Measurements from ENCODE around the gene DSCAML1.

Gene DSCAML1

DNA sequence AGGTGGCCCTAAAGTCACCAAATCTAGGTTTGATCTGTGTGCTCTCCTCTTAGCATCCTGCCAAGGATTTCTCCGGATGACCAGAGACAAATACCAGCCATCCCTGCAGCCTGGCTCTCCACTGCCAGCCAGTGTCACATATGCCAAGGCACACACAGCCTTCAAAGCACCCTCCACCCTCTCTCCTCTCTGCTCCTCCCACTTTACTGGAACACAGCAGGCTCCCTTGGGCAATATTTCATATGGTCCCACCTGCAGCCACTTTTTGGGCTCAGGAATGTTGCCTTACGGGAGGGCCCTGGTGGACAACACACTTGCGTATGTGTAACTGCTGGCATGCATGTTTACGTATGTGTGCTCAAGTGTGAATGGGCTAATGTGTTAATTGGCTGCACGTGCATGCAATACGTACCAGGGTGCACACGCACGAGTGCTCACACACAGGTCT lies 285.5 kb downstream of the DSCAML1 start:
- DNase-seq = no peak

DNA sequence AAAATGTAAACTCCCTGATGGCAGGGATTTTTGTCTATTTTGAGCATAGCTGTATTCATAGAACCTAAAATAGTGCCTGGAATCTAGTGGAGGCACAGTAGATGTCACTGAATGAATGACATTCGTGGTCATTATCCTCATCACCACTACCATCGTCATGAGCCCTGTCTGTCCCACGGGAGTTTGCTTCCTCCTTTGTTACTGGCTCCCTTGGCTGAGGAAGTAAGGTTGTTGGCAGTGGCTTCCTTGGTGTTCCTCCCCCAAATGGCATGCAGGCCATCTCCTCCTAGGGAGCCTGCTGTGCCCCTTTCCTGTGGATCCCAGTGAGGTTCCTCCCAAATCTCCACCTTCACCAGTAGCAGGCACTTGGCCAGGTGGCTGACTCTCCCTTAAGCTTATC lies 286.4 kb downstream of the DSCAML1 start:
- DNase-seq = no peak

DNA sequence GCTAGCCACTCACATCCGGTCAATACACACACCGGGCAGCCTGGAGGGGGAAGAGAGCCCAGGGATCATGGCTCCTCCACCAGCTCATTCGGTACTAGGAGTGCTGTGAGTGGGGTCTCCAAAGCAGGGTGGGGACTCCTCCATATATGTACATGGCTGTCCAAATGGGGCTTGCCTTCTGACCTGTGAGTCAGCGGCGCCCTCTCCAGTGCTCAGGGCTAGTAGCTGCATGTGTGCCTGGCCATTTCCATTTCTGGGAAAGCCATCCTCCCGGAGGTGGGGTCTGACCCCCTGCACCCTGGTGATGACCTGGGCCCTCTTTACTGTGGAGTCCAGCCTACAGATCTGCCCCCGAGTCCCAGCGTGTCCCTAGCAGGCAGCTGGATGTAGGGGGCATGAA lies 287.5 kb downstream of the DSCAML1 start:
- DNase-seq = no peak

DNA sequence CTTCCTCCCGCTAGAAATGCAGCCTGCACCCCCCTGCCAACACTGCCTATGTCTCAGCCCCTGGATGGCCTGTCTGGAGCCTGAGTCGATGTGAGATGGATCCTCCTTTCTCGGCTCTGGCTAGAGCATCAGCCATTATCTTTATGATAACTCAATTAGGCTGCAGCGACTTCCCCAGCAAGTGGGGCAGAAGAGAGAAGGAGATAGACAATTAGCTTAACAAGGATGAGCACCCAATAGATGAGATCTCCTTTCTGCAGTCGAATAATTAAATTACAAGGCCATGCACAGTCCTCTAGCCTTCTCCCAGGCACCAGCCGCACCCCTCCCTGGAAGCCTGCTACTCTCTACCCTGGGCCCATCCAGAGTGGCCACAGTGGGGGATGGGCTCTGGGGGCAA lies 290.0 kb downstream of the DSCAML1 start:
- DNase-seq = no peak

DNA sequence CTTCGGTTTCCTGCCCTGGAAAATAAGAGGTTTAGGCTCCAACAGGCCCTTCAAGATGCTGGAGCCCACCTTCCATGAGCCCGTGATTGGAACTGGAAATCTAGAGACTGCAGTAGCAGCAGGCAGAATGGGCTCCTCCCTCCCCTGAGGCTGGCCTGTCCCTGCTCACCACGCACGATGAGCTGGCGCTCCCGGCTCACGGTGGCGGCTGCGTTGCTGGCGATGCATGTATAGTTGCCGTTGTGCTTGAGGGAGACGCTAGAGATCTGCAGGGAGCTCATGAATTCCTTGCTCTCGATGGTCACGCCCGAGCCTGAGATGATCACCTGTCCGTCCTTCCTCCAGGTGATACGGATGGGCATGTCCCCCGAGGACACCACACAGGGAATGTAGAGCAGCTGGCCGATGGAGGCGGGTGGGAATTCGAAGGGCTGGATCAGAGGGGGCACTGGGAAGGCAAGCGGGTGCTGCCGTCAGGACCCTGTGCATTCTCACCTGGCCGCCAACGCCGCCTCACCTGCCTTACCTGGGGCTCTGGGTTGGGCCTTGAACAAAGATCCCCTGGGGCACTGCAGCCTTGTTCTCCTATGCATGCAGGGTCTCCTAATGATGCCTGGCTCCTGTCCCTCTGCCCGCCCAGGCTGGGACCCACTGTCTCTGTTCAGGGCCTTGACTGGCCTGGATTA lies 291.6 kb downstream of the DSCAML1 start:
- no peak for DNase-seq

DNA sequence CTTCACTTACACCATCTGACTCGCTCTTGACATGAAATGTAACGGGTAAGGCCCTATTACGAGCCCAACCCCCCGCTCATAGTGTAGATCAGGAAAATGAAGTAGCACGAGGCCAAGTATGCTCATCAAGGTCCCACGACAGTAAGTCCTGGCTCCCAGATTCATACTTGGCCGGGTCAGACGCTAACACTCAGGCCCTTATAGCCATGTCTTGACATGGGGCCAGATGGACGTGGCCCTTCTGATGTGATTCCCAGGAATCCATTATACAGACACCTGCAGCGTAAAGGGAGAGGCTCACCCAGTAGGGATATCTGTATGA lies 294.3 kb downstream of the DSCAML1 start:
- no peak for DNase-seq

DNA sequence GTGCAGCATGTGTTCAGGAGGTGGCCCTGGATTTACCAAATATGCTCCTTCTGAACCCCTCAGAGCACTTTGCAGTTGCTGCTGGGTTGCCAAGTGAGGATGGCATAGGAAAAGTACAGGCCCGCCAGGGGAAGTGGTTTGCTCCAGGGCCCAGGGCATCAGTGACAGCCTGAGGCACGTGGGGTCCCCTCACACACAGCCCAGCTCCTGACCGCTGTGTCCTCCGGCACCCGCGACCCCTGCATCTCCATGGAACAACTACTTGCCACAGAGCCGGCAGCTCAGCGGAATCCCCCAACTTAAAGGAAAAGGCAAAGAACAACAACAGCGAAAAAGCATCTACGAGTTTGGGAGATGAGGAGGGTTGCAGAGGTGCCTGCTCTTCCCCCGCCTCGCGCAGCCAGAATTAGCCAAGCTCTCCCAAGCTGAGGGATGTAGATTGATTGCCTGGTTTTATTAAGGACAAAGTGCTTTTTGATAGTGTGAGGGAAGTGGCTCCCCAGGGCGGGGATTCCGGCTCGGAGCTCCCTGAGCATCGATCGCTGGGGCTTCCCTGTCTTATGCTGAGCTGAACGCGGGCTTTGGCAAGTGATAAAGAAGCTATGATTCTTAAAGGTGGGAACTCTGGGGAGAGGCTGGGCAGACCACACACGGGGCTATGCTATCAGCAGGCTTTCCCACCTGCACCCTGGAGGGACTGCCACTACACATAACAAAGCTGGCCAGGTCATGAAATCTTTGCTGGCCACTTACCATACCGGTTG lies 294.8 kb downstream of the DSCAML1 start:
- DNase-seq = no peak

DNA sequence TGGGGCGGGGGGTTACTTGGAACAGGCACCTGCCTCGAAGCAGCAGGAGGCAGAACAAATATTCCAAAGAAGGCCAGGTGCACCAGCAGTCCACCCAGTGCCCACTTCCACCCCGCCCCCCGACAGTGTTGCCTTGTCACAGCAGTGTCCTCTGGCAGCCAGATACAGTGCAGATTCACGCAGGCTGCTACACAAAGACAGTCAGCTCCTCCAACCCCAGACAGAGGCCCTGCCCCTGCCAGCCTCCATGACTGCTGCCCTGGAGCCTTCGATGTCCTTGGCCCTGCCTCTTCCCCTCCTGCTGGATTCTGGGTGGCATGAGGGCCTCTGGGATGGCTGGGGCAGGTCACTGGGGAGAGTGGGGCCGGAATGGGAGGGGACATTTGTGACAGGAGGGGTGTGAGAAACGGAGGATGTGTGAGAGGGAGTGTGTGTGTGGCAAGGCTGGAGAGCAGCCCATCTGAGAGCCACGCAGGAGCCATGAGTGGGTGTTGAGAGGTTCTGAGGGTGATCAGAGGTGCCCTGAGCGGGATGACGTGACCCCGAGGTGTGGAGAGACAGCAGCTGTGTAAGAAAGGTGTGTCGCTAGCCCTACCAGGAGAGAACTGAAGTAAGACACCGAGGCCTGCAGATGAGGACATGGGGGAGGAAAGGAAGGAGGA lies 295.6 kb downstream of the DSCAML1 start:
- no peak for DNase-seq

DNA sequence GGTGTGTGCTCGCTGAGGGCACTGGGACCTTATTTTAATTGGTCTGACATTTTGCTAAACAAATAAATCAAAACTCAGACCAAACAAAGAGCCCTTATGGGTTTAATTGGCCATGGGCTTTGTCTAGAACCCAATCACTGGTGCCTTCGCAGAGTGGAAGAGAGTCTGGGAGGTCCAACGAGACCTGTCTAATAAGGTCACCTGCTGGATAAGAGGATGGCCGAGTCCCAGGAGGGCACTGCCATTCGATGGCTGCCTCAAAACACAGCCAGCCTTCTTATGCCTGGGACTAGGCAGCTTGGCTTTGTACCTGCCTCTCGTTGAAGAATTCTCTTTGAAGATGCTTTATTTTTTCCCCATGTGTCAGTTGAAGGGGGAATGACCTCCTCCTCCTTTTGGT lies 298.2 kb downstream of the DSCAML1 start:
- no peak for DNase-seq

DNA sequence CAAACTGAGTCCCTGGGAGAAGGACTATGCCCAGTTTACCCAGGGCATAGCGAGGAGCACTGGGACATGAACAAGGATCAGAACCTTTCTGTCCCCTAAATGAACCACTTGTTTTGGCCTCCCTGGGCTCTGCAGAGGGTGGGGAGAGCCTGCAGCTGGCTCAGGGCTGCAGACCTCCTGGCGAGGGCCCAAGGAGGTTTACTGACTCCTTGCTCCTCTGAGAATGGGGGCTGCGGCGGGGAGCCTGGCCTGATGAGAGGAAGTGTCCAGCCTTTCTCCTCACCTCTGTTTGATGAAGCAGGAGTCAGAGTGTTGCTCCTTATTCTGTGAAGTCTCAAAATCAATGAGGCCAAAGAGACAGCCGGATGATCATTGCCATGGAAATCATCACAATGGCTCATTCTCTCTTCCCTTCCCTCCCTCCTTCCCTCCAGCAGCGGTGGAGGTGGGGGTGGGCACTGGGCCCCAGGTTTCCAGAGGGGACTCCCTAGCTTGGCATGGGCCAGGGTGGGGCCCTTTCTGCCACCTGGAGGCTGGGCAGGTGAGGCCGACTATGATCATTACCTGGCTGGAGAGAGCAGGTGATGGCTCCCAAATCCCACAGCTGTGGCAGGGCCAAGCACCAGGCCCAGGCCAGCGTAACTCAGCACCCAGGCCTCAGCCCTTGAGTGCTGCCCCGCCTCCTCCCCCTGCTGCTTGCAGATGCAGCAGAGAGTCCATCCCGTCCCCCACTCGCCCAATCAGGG lies 299.6 kb downstream of the DSCAML1 start:
- no peak for DNase-seq

DNA sequence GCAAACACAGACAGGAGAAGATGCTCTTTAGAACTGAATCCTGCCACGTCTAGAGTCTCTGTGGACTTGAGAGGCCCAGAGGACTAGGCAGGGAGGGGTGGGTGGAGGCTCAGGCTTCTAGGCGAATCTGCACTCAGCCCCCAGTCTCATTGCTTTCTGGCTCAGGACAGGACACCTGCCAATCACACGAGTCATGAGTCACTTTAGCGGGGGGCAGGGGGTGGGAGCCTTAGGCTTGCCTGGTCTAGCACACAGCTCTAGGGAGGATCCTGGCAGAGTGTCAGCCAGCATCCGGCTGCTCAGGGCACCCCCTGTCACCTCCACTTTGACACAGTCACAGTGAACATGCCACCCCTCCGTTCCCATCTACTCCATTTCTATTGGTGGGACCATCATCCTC lies 301.7 kb downstream of the DSCAML1 start:
- no peak for DNase-seq

DNA sequence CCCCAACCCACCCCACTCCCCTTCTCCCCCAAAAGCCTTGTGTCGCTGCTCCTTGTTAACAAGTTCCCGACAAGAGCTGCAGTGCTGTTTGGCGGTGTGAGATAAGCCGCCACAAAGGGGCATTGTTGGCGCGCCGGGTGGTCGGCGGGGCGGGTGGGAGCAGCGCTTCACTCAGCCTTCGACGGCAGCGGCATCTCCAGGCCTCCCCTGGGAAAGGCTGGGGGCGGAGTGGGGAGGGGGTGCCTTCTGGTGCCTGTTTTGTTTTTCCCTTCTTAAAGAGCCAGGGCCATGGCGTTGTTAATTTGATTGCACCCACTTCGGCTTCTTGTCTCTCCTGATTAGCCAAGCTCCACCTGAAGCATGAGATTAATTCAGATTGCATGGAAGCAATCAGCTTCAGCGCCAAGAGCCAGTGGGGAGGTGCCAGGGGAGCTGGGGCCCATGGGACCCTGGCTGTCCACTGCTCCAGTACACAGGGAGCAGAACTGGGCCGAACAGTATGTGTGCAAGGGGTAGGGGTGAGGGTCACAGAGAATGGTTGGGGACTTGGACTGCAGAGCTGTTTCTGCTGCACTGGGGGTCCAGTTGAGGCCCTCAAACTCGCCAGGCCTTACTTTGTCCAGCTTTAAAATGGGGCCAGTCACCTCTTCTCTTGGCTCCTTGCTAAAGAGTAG lies 304.3 kb downstream of the DSCAML1 start:
- no peak for DNase-seq

DNA sequence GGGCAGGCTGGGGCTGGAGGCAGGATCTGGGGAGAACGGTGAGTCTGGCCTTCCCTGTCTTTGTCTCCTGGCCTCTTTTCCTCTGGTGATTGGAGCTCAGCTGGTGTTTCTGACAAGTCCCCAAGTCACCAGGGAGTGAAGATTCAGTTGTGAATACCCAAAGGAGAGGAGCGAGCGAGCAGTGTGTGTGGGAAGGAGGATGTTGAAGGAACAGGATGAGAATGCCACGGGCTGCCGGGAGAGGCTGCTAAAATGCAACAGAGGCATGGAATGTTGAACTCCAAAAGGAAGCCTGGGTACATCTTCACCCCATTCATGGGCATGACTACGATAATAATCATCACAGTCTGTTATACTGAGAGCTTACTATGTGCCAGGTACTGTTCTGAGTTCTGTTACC lies 306.1 kb downstream of the DSCAML1 start:
- DNase-seq = no peak

DNA sequence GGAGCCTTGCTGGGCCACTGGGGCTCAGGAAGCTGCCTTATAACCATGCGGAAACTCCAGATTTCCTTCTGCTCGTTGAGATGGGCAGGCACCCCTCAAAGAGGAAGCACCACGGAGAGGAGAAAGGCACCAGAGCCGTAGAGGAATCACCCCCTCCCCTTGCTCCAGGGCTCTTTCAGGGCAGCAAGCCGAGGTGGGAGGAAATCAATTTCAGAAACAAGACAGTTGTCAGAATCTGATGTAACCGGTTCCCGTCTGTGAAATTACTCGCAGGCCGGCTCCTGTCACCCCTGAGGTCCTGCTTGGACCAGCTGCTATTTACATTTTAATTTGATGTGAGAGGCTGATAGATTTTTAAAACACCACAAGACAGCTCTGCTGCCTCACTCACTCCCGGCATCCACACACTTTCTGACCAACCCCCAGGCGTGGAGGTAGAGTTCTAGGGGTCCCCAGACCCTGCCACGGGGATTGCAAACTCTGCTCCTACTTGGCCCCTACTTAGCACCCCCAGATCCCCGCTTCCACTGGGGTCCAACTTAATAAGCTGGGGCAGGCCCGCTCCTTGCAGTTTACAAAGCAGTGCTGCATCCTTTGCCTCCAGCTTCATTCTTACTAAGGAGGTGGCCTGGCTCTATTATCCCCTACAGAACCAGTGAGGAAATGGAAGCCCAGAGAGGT lies 306.9 kb downstream of the DSCAML1 start:
- DNase-seq = no peak

DNA sequence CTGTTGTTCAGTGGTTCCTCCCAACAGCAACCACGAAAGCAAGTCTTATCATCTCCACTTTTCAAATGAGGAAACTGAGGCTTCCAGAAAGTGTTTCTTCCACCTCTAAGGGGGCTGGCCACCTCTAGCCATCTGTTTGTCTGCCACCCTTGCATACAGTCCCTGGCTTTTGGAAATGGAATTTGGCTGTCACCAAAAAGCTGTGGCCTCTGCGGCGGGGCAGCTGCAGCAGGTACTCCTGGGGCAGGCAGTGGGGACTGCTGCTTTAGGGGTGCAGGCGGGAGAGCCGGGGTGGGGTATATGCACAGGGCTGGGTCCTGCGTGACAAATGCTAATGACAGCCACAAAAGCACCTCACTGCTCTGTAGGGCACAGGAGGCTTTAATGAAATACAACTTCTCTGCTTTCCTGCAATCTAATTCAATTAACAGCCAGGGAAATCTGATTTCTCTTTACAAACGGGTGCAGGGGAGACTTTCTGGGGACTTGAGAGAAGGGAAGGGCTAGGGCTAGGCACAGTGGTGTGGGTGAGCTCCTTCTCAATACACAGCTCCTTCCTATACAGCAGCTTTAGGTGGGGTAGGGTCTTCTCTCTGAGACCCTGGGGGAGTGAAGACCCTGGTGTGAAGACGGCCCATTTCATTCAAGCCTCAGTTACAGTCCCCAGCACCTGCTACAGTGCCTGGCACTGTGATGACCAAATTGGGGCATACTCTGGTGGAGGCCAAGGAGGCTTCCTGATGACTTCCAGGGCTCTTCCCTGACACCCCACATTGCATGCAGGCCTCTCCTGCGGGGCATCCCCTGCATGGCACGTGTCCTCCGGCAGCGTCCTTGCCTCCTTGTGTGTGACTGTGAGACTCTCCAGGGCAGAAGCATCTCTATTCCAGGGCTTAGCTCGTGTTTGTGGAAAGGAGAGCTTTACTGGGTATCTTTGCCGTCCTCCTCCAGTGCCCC lies 307.7 kb downstream of the DSCAML1 start:
- no peak for DNase-seq

DNA sequence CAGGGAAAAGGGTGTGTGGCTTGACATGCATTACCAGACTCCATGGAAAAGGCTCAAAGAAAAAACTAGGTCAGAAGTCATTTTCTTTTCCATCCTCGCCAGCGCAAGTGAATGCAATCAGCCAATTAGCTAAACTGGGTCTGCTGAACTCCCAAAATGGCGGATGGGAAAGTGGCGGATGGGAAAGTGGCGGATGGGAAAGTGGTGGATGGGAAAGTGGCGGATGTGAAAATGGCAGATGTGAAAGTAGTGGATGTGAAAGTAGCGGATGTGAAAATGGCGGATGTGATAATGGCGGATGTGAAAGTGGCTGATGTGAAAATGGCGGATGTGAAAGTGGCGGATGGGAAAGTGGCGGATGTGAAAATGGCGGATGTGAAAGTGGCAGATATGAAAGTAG lies 311.0 kb downstream of the DSCAML1 start:
- no peak for DNase-seq

DNA sequence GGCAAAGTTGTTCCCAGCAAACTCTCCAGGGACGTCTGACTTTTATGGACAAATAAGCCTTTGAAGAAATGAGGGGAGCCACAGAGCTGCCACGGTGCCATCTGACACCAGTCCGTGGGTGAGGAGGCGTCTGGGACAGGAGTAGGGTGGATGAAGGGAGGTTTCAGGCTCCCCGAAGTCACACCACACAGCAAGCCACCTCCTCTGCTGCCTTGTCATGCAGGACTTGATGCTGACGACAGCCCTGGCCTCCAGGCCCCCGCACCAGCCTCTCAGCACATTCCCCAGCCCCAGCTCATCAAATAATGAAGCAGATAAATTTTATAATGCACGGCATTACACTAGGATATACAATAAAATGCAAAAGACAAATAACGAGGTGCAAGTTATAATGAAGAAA lies 312.9 kb downstream of the DSCAML1 start:
- DNase-seq = no peak

DNA sequence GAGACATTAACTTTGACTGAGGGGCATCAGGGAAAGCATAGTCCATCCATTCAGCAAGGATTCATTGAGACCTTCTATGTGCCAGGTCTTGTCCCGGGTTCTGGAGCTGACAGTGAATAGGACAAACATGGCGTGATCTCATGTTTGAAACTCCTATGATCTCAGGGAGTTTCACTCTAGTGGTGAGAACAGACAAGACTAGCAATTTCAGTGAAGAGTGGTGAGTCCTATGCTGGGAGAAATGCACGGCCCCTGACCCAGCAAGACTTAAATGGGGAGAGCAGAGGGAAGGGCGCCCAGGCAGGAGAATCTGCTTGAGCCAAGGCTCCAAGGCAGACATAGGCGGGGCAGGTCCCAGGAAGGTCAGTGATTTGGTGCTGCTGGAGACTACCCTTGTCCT lies 313.6 kb downstream of the DSCAML1 start:
- no peak for DNase-seq

DNA sequence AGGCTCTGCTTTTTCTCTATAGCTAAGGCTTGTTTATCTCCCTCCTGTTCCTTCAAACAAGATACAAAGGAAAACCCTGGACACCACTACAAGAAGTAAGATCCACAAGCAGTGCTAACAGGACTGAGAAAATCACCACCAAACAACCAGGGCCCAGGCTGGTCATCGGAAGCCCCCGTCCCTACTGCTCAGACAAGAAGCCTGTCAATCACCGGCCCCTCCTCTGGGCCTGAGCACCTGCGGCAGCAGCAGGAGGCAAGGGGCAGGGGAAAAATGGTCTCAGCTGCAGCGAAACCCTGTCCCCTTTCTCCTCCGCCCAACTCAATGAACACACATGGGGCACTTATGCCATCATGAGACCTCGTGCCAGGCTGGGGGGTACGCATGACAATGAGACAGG lies 314.1 kb downstream of the DSCAML1 start:
- no peak for DNase-seq

DNA sequence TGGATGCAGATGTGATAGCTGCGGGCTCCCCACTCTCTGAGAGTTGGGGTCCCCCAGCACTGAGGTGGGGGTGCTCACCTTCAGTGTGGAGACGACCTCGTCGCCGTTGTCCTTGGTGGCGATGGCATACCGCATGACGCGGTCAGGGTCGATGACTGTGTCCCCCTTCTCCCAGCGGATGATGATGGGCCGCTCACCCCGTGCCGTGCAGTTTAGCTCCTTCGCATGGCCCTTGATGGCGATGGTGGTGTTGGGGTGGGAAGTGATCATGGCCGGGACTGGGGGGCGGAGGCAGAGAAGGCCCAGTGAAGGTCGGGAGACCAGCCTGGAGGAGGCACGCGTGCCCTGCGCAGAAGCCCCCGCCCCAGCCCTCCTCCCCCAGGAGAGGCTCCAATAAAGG lies 315.1 kb downstream of the DSCAML1 start:
- no peak for DNase-seq

DNA sequence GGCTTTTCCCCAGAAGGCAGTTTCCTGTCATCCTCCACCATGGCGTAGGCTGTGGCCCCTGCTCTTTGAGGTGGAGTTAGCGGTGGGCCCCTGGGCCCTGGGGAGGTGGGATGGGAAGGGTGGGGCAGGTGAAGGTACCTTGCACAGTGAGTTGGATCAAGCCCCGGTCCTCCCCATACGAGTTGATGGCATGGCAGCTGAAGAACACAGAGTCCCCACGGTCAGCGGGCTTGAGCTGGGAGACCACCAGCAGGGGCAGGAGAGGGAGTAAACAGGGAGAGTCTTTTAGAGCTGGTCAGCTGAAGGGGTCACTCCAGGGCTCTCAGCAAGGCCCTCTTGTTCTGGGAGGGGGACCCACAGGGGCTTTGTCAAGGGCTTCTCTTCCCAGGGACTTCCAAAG lies 316.0 kb downstream of the DSCAML1 start:
- no peak for DNase-seq

Measured in activated gamma-delta T cell treated with Interleukin-2 at 50 U/mL for 16 hours (primary cell).